ENCODE measurements around the gene PER3. TPM values are rescaled to one million over a fixed set of nuclear protein-coding genes. Genes with fewer than 3 reads are reported as not detected.

PER3 gene
- total RNA-seq, 1 experiment from 2014 or later: 5.8 TPM

DNA sequence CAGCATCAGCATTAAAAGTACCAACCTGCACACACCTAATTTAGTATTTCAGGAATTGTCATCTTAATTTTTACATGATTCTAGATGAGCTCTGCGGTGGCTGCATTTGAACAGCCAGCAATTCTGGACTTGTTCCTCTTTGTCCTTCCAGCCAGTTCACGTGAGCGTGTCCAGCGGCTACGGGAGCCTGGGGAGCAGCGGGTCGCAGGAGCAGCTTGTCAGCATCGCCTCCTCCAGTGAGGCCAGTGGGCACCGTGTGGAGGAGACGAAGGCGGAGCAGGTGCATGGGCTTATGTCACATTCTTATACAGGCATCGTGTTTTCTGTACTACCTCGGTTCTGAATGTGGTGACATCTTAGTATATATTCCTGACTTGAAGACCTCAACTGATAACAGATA, 25.7 kb downstream of the PER3 start:
- ChIA-PET CTCF (interaction anchor here (0.8 kb wide), 1 partner anchor 94 kb away, joined by 4 read pairs; no protein-coding TSS in a partner anchor), RAD21 (ENCODE audit: low non-redundant PET in 1 of 2, low total read pairs in 2 of 2, uncharacterized antibody in 2 of 2, unreplicated experiment in 2 of 2) (no interaction called here), POLR2A (no interaction called here)
- BruUV-seq (replicated peaks): no TSS peak
- H3K9me2 ChIP-seq (ENCODE audit: insufficient read depth): no peaks in the 10 kb centered on the region
- 0 out of 4 replicates have a peak, but pooled peaks cover 2 to 17% of the 10 kb centered on the region in 2 experiments for H3K36me3 ChIP-seq (ENCODE audit: control insufficient read depth in 1 of 2, insufficient read depth in 2 of 2, low read length in 2 of 2)
- no peak overlapping the region for H3K9ac ChIP-seq (ENCODE audit: low read length)
- H3K27ac ChIP-seq (ENCODE audit: low read depth, low read length): no peak overlapping the region
- no peak overlapping the region for H3K4me3 ChIP-seq (replicated peaks in 1 of 2; ENCODE audit: low read depth in 1 of 2, low read length in 2 of 2)
- H4K20me1 ChIP-seq (ENCODE audit: insufficient read depth): no peaks in the 10 kb centered on the region
- no peaks in the 10 kb centered on the region for H3K27me3 ChIP-seq (ENCODE audit: insufficient read depth, low read length)
- no peak for DNase-seq (ENCODE audit: low read depth, low spot score)
- TF ChIP-seq RAD21 (IDR thresholded peaks at IDR 0.05; ENCODE audit: low read depth) (no peak), JUND (IDR thresholded peaks at IDR 0.05) (no peak), EZH2 (IDR thresholded peaks at IDR 0.05) (no peak), ZFX (IDR thresholded peaks at IDR 0.05) (no peak), SIN3A (IDR thresholded peaks at IDR 0.05; ENCODE audit: low read depth) (no peak), EZH2phosphoT487 (IDR thresholded peaks at IDR 0.05; ENCODE audit: borderline replicate concordance) (no peak), ZNF274 (IDR thresholded peaks at IDR 0.05; ENCODE audit: low read depth, low read length) (no peak), EGR1 (IDR thresholded peaks at IDR 0.05; ENCODE audit: low read depth) (no peak), FOSL1 (IDR thresholded peaks at IDR 0.05; ENCODE audit: low read depth) (no peak), SP1 (IDR thresholded peaks at IDR 0.05; ENCODE audit: low read depth) (no peak), ELF1 (IDR thresholded peaks at IDR 0.05; ENCODE audit: borderline replicate concordance, low read depth) (no peak), CEBPB (IDR thresholded peaks at IDR 0.05; ENCODE audit: low read depth) (no peak)
- TF ChIP-seq, protein P1, sequence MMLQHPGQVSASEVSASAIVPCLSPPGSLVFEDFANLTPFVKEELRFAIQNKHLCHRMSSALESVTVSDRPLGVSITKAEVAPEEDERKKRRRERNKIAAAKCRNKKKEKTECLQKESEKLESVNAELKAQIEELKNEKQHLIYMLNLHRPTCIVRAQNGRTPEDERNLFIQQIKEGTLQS (IDR thresholded peaks at IDR 0.05): no peak
- TF ChIP-seq, protein P2, sequence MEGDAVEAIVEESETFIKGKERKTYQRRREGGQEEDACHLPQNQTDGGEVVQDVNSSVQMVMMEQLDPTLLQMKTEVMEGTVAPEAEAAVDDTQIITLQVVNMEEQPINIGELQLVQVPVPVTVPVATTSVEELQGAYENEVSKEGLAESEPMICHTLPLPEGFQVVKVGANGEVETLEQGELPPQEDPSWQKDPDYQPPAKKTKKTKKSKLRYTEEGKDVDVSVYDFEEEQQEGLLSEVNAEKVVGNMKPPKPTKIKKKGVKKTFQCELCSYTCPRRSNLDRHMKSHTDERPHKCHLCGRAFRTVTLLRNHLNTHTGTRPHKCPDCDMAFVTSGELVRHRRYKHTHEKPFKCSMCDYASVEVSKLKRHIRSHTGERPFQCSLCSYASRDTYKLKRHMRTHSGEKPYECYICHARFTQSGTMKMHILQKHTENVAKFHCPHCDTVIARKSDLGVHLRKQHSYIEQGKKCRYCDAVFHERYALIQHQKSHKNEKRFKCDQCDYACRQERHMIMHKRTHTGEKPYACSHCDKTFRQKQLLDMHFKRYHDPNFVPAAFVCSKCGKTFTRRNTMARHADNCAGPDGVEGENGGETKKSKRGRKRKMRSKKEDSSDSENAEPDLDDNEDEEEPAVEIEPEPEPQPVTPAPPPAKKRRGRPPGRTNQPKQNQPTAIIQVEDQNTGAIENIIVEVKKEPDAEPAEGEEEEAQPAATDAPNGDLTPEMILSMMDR (IDR thresholded peaks at IDR 0.05 in 2 of 3, conservative IDR thresholded peaks at IDR 0.05 in 1 of 3; ENCODE audit: borderline replicate concordance in 1 of 3, insufficient read depth in 1 of 3, low read depth in 2 of 3, low read length in 2 of 3): no peak
- TF ChIP-seq, protein P3, sequence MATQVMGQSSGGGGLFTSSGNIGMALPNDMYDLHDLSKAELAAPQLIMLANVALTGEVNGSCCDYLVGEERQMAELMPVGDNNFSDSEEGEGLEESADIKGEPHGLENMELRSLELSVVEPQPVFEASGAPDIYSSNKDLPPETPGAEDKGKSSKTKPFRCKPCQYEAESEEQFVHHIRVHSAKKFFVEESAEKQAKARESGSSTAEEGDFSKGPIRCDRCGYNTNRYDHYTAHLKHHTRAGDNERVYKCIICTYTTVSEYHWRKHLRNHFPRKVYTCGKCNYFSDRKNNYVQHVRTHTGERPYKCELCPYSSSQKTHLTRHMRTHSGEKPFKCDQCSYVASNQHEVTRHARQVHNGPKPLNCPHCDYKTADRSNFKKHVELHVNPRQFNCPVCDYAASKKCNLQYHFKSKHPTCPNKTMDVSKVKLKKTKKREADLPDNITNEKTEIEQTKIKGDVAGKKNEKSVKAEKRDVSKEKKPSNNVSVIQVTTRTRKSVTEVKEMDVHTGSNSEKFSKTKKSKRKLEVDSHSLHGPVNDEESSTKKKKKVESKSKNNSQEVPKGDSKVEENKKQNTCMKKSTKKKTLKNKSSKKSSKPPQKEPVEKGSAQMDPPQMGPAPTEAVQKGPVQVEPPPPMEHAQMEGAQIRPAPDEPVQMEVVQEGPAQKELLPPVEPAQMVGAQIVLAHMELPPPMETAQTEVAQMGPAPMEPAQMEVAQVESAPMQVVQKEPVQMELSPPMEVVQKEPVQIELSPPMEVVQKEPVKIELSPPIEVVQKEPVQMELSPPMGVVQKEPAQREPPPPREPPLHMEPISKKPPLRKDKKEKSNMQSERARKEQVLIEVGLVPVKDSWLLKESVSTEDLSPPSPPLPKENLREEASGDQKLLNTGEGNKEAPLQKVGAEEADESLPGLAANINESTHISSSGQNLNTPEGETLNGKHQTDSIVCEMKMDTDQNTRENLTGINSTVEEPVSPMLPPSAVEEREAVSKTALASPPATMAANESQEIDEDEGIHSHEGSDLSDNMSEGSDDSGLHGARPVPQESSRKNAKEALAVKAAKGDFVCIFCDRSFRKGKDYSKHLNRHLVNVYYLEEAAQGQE (IDR thresholded peaks at IDR 0.05; ENCODE audit: low read depth): no peak
- TF ChIP-seq, protein P4, sequence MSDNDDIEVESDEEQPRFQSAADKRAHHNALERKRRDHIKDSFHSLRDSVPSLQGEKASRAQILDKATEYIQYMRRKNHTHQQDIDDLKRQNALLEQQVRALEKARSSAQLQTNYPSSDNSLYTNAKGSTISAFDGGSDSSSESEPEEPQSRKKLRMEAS (IDR thresholded peaks at IDR 0.05): no peak
- peaks cover 10 to 12% of the 10 kb centered on the region in 2 experiments; a peak in 3 of 4 replicates for H3K9me3 ChIP-seq (ENCODE audit: control insufficient read depth in 1 of 2, insufficient read depth in 1 of 2, low read depth in 1 of 2, low read length in 2 of 2)
- intact Hi-C loops (cut with micrococcal nuclease): no loop called here
- H3K4me2 ChIP-seq (ENCODE audit: low read length): no peak overlapping the region; the same call in 1 of the 2 replicates
- no peak overlapping the region for H2AFZ ChIP-seq (ENCODE audit: low read depth, low read length, poor library complexity, severe bottlenecking)
- no peak for ATAC-seq
- H3K79me2 ChIP-seq (ENCODE audit: insufficient read depth, low read length): no peaks in the 10 kb centered on the region
- H3K4me1 ChIP-seq (ENCODE audit: control insufficient read depth in 1 of 2, insufficient read depth in 2 of 2, low read length in 2 of 2): peaks cover 3 to 11% of the 10 kb centered on the region in 2 experiments; a peak in 3 of 4 replicates

Data from HCT116 (cell line).